COLO829 (cell line): ENCODE data around the gene TPSAB1.

ENCODE experiments used
- DNase-seq: peaks from one replicate; pipeline ENCODE4 v3.0.0; 2012; ENCODE audit warnings: low spot score

Gene TPSAB1

DNA sequence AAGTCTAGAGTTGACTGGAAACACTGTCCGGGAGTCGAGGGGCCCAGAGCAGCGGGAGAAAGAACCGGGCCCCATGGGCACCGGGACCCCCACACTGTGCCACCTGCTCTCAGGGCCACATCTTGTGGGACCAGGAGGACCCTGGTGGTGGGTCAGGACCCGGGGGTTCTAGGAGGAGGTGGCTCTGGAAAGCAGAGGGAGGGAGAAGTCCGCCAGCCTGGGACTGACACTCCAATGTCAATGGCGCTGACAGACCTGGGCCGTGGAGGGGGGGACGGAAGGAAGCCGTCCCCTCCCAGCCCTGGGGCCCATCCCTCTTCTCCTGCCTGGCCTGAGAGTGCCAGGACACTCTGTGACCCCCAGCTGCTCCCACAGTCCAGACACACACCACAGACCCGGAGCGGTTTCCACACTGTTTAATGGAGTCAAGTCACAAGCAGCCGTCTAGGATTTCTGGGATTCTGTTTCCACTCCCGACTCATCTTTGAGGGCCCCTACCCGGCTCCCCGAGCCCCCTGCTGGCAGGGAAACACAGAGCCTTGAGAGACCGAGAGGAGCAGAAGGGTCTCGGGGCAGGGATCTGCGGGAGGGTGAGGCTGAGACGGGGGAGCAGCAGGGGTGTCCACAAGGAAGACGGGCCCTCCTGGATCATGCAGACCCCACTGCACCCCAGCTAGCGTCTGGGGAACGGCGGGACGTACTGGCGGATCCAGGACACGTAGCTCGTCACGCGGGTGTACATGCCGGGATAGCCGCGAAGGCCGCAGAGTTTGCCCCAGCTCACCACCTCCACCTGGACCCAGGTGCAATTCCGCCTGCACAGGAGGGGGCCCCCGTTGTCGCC is 45.4 kb downstream of the TPSAB1 start:
- no peak for DNase-seq

DNA sequence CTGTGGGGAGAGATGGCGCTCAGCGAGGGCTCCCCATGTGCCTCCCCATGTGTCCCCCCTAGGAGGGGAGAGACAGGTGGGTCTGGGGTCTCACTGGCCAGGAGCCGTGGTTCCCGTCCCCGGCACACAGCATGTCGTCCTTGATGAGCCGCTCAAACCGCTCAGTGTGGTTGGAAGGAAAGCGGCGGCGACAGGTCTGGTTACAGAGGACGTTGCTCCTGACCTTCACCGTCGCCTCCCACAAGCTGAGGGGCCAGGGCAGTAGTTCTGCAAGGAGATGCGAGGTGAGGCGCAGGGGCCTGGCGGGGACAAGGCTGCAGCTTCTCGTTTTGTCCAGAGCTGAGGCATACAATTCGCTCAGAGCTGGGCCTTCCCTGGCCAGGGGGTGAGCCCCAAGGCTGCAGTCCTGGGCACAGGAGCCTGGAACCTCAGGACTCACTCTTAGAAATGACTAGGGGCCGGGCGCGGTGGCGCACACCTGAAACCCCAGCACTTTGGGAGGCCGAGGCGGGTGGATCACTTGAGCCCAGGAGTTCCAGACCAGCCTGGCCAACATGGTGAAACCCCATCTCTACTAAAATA is 46.1 kb downstream of the TPSAB1 start:
- DNase-seq = no peak

DNA sequence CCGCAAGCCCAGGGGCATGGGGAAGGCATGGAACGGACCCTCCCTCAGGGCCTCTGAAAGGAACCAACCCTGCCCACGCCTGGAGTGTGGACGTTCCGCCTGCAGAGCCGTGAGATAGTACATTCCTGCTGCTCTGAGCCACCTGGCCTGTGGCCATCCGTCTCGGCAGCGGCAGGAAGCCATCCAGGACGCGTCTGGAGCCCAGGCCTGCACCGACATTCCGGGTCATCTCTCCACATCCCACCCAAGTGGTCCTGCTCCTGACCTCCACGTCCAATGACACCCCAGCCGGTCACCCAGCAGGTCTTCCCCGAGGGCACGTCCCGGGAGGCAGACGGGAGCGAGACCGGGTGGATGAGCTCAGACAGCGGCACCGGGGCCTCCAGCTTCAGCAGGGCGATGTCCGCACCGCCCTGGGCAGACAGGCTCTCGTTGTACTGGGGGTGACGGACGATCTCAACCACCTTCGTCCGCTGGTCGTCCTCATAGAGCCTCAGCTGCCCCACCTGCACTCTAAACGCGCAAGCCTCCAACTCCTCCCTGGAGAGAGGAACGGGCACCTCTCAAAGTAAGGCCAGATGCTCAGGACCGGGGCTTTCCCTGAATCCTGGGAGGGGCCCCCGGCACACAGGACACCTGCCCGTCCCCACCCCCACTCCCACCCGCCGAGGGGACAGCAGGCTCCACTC is 47.6 kb downstream of the TPSAB1 start:
- DNase-seq = no peak

DNA sequence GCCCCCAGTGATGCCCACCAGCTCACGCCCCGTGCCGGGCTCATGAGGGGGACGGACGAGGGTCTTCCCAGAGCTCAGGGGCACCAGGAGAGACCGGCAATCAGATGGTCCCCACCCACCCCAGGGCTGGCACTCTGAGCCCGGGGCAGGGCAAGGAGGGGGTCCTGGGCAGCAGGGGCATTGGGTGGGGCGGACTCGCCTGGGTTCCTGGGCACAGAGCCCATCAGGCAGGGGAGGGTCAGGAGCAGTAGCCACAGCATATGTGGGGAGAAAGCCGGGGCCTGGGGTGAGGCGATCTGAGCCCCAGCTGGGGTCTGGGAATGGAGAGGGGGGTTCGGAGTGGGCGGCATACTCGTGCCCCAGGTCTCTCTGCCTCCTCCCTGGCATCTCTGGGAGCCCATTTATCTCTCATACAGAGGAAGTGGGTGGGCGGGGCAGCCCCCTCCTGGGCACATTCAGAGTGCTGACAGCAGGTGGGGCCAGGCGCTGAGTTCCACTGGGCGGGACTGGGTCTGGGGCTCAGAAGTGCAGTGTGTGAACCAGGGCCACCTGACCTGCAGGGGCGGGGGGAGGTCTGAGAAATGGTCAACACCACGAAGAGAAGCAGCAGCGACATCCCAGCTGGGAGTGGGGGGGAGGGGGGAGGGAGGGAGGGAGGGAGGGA is 48.4 kb downstream of the TPSAB1 start:
- no peak for DNase-seq

DNA sequence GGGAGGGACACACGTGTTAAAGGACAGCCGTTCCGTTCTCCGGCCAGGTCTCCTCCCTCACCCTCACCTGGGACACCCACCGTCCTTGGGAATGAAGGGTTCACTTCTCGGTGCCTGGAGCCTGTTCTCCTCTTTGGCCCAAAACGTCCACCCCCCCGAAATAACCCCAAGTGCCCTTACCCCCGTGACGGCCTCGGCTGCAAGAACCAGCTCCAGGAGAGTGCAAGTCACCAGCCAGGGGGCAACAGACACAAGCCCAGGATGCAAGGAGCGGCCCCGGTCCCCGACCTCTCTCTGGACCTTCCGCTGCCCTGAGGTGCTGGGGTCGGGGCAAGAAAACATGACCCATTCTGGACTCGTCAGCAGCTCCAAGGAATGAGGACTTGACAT is 49.0 kb downstream of the TPSAB1 start:
- DNase-seq = no peak

DNA sequence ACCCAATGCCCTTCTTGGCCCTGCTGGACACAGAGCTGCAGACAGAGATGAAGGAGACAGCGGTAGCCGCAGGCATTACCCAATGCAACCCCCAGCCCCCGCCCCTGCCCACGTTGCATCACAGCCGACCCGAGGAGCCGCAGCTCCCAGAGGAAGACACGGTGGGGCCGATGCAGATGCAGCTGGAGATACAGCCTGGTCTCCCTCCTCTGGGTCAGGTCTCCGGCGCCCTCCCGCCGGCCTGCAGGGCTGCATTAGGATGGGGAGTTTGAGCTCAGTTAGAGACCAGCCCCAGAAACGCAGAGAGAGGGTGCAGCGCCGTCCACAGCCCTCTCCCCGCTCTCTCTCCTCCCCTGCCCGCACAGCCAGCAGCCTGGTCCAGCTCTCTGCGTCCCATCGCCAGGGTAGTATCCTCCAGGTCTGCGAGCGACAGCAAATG is 49.6 kb downstream of the TPSAB1 start:
- no peak for DNase-seq

DNA sequence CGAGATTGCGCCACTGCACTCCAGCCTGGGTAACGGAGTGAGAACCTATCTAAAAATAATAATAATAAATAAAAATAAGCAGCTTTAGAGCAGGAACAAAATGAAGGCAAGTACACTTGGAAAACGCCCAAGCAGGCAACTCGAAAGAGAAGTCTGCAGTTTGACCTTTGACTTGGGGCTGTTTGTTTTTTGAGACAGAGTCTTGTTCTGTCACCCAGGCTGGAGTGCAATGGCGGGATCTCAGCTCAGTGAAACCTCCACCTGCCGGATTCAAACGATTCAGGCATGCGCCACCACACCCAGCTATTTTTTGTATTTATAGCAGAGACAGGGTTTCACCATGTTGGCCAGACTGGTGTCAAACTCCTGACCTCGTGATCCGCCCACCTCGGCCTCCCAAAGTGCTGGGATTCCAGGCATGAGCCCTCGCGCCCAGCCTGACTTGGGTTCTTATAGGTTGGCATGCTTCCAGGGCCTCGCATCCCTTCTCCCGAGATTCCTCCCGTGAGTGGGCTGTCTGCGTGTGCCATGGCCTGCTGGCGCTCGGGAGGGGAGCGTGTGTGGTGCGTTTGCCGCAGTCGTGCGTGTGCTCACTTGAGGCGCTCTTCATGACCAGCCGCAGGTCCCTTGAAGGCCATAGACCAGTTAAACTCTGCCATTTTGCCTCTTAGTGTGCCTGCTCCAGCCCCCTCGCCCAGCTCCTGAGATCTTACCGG is 50.5 kb downstream of the TPSAB1 start:
- no peak for DNase-seq

DNA sequence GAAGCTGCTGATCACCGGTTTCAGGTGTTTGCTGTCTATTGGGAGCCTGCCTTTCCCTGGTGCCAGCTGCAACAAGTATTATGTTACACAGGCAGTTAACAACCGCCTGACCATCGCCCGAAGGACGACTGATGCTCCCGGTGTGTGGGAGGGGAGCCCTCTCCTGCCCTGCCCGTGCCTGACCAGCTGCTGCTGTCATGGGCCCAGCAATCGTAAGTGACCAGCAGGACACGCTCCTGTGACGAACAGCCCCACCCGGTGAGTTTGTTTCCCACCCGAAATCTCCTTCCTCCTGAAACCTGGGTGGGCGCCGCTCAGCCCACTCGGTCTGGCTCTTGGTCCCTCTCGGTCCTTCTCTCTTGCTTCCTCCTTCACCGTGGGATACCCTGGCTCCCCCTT is 51.1 kb downstream of the TPSAB1 start:
- no peak for DNase-seq
